GM12878 (cell line): ENCODE measurements around the gene FBXO5. TPM values are rescaled to one million over a fixed set of nuclear protein-coding genes. Genes with fewer than 3 reads are reported as not detected.

ENCODE experiments used
- ATAC-seq: fragments of 200-7000 bp; cut with Tn5 transposase; 3 replicates; pipeline ENCODE4 v1.9.1; 2020; ENCODE audit warnings: mild to moderate bottlenecking, moderate library complexity
- BruUV-seq: library from RNA; stranded (reverse); fragments of 400-500 nt; replicated peaks from 2 replicates; lab custom pipeline; 2021; lab: Mats Ljungman, UMichigan
- CTCF ChIA-PET: fragments of 300-600 bp; sonication (Branson Sonifier 250); formaldehyde crosslinking; extraction: SDS; loops from one replicate; lab custom pipeline; 2021; ENCODE audit warnings: inconsistent platforms; lab: Yijun Ruan, JAX
- POLR2A ChIA-PET: fragments of 350-600 bp; formaldehyde crosslinking; extraction: SDS; loops from one replicate; lab custom pipeline; 2021; ENCODE audit warnings: inconsistent platforms; lab: Charles Lee
- RAD21 ChIA-PET: fragments of 300-600 bp; sonication (Branson Sonifier 250); formaldehyde crosslinking; loops from one replicate; lab custom pipeline; 2023; ENCODE audit warnings: antibody characterized with exemption; ENCODE audit not compliant: unreplicated experiment; lab: Charles Lee
- SMC1A ChIA-PET: fragments of 300-600 bp; sonication (Branson Sonifier 250); formaldehyde crosslinking; loops from one replicate; lab custom pipeline; 2023; ENCODE audit not compliant: unreplicated experiment, uncharacterized antibody; lab: Charles Lee
- DNase-seq: peaks from one replicate; pipeline ENCODE4 v3.0.0-alpha.2; 2011; ENCODE audit warnings: low read depth, low spot score
- FAIRE-seq: peaks from 3 replicates; lab custom pipeline; 2011; peaks lifted over from hg19 to GRCh38; lab: Jason Lieb, UNC
- H2AFZ ChIP-seq: 2 replicates; pipeline ENCODE4 v1.6.0; 2011; ENCODE audit warnings: low read depth, low read length, control low read depth; ENCODE audit not compliant: control insufficient read depth
- H3K27ac ChIP-seq: 2 replicates; pipeline ENCODE4 v1.5.1; 2011; ENCODE audit warnings: control low read depth; ENCODE audit not compliant: control insufficient read depth, insufficient read depth
- H3K27me3 ChIP-seq, 2 experiments: replicated peaks in 1 of 2; 2 replicates each; pipeline versions ENCODE4 v1.6.0 to v1.6.1; 2011; ENCODE audit warnings: low read length in 1 of 2; ENCODE audit not compliant: control insufficient read depth in 2 of 2, insufficient read depth in 2 of 2
- H3K36me3 ChIP-seq, 2 experiments: 2 replicates each; pipeline ENCODE4 v1.5.1; 2011; ENCODE audit warnings: low read length in 1 of 2; ENCODE audit not compliant: control insufficient read depth in 2 of 2, insufficient read depth in 2 of 2
- H3K4me1 ChIP-seq: 2 replicates; pipeline ENCODE4 v1.6.1; 2011; ENCODE audit warnings: mild to moderate bottlenecking, low read length, moderate library complexity, mixed read lengths; ENCODE audit not compliant: control insufficient read depth, insufficient read depth
- H3K4me2 ChIP-seq: 2 replicates; pipeline ENCODE4 v1.6.0; 2011; ENCODE audit warnings: control low read depth; ENCODE audit not compliant: control insufficient read depth, insufficient read depth
- H3K4me3 ChIP-seq: fragments of 200-600 bp; sonication (generic); 2 replicates; pipeline ENCODE4 v1.5.1; 2016
- H3K79me2 ChIP-seq: 2 replicates; pipeline ENCODE4 v1.6.0; 2011; ENCODE audit warnings: low read length; ENCODE audit not compliant: control insufficient read depth, insufficient read depth
- H3K9ac ChIP-seq: 2 replicates; pipeline ENCODE4 v1.8.0; 2011; ENCODE audit warnings: low read length, control low read depth, mixed read lengths; ENCODE audit not compliant: control insufficient read depth, insufficient read depth
- H3K9me3 ChIP-seq: replicated peaks from 3 replicates; pipeline ENCODE4 v1.5.1; 2011; ENCODE audit warnings: mild to moderate bottlenecking, low read length; ENCODE audit not compliant: control insufficient read depth, insufficient read depth
- H4K20me1 ChIP-seq: 2 replicates; pipeline ENCODE4 v1.6.0; 2011; ENCODE audit not compliant: control insufficient read depth, insufficient read depth
- ATF7 ChIP-seq: fragments of 450-650 bp; IDR thresholded peaks from 2 replicates; pipeline ENCODE4 v1.6.1; 2016; ENCODE audit warnings: low read depth, mild to moderate bottlenecking
- FOXK2 ChIP-seq: fragments of 450-650 bp; IDR thresholded peaks from 2 replicates; pipeline ENCODE4 v1.6.1; 2017; ENCODE audit warnings: mild to moderate bottlenecking, moderate library complexity
- MTA2 ChIP-seq: fragments of 450-650 bp; IDR thresholded peaks from 2 replicates; pipeline ENCODE4 v1.6.1; 2016; ENCODE audit warnings: low read depth, mild to moderate bottlenecking, moderate library complexity
- PAX8 ChIP-seq: fragments of 450-650 bp; IDR thresholded peaks from 2 replicates; pipeline ENCODE4 v1.6.1; 2017; ENCODE audit warnings: mild to moderate bottlenecking, moderate library complexity
- RUNX3 ChIP-seq: IDR thresholded peaks from 2 replicates; pipeline ENCODE4 v1.6.1; 2012; ENCODE audit warnings: low read length, inconsistent platforms
- SMAD1 ChIP-seq: fragments of 450-650 bp; IDR thresholded peaks from 2 replicates; pipeline ENCODE4 v1.6.1; 2018; ENCODE audit warnings: mild to moderate bottlenecking, low read depth; ENCODE audit not compliant: partially characterized antibody
- SREBF1 ChIP-seq: IDR thresholded peaks from 2 replicates; pipeline ENCODE4 v1.6.1; 2012; ENCODE audit warnings: mild to moderate bottlenecking, low read length
- ZNF687 ChIP-seq: fragments of 450-650 bp; IDR thresholded peaks from 2 replicates; pipeline ENCODE4 v1.6.1; 2017; ENCODE audit warnings: mild to moderate bottlenecking, moderate library complexity
- ZSCAN29 ChIP-seq: fragments of 450-650 bp; IDR thresholded peaks from 2 replicates; pipeline ENCODE4 v1.6.1; 2017; ENCODE audit warnings: mild to moderate bottlenecking, moderate library complexity
- whole genome bisulfite sequencing: methylation state at CpG from one replicate; pipeline ENCODE4 v1.1.6; 2016; ENCODE audit warnings: low lambda C conversion rate; ENCODE audit not compliant: insufficient replicate concordance, insufficient coverage; ENCODE audit errors: missing lambda C conversion rate; 5-methylcytosine and 5-hydroxymethylcytosine counted together
- in situ Hi-C: fragments of 300-500 bp; cut with MboI; formaldehyde crosslinking; loops from 9 replicates; pipeline ENCODE4 v1.14.3; 2018; ENCODE audit warnings: mixed read lengths
- intact Hi-C: fragments of 100-400 bp; cut with micrococcal nuclease; formaldehyde crosslinking; loops from one replicate; pipeline ENCODE4 v1.14.2; 2022; ENCODE audit not compliant: unreplicated experiment
- polyA plus RNA-seq, 11 experiments: library from polyadenylated mRNA; depleted of rRNA in 4 of 11; unstranded in 6 of 11; stranded (reverse) in 5 of 11; fragments of >200 nt; fragmentation: Nextera tagmentation in 4 of 11; fragmentation: Illumina TruSeq in 1 of 11; extraction: Ambion mirVana in 4 of 11; extraction: Trizol in 1 of 11; gene quantifications; 1 replicate in 1 of 11; 2 replicates in 10 of 11; pipeline versions ENCODE4 v1.2.1 to v1.2.3, GENCODE V29; 2011 to 2016; ENCODE audit warnings: inconsistent platforms in 2 of 11, missing spikeins in 2 of 11, low read depth in 1 of 11
- total RNA-seq, 4 experiments: library from RNA; depleted of rRNA in 3 of 4; stranded (reverse); fragments of >200 nt in 3 of 4; fragmentation: Illumina TruSeq in 1 of 4; extraction: Trizol in 1 of 4; gene quantifications; 2 replicates each; pipeline versions ENCODE4 v1.2.1 to v1.2.3, GENCODE V29; 2013 to 2021
- TF ChIP-seq, protein P1 (sequence below): fragments of 450-650 bp; IDR thresholded peaks from 2 replicates; pipeline ENCODE4 v1.6.1; 2016; ENCODE audit warnings: mild to moderate bottlenecking

The FBXO5 gene
- total and polyA plus RNA-seq, 10 of the 15 experiments (the other 5 are each of a cell fraction or from before 2014, with no cell fraction given), result 13.6 to 62.2 (median 37.7) TPM

GRCh38 chr6:152976749-152977148, 6.1 kb downstream of the FBXO5 start (continued):
- TF ChIP-seq PAX8 (no peak), SMAD1 (no peak), ZNF687 (no peak), ZSCAN29 (no peak)

DNA sequence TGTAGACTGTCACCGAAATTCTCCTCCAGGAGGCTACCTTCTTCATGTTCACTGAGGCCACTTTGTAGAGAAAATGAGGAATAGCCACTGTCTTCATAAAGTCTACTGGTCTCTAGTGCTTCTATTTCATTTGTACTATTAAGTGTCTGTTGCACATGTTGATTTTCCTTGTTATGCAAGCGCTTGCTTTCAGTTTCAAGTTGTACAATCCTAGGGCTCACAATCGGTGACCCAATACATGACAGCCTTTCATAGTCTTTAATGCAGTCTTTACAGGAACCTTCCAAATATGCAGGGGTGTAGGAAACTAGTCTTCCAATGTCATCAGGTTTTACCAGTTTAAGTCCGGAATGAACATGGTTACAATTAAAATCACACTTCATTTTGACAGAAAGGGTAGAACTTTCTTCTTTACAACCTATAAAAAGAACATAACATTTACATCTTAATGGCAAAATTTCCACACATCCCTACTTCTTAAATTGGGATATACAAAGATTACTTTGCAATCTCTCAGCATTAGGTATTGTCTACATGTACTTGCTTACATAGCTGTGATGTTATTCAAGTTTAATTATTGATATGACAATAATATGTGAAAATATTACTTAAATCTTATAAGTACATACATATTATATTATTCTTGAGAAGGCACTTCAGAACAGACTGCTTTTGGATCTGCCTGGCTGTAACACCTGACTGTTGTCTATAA, 7.5 kb downstream of the FBXO5 start:
- no peak for DNase-seq
- H3K36me3 ChIP-seq, result peaks cover 0 to 33% of the 10 kb centered on the region in 2 experiments; a peak in 2 of 4 replicates
- peak; percentile 76 for ATAC-seq
- H3K9me3 ChIP-seq, result peaks cover 2% of the 10 kb centered on the region; the same call in 2 of the 3 replicates
- no peaks in the 10 kb centered on the region for H4K20me1 ChIP-seq
- H3K4me2 ChIP-seq, result peak overlapping the region; percentile 59
- H3K79me2 ChIP-seq, result peaks cover 80% of the 10 kb centered on the region
- POLR2A ChIA-PET, result interaction anchor here (1.5 kb wide), 1 partner anchor 23 kb away, joined by 5 read pairs; no protein-coding TSS in a partner anchor
- intact Hi-C loops (loop anchor here (10.0 kb wide), 1 partner anchor 671 kb away; no protein-coding TSS in a partner anchor), in situ Hi-C loops (loop anchor here (25.0 kb wide), 3 partner anchors 1262 to 1762 kb away; partner anchors contain the start of gene SCAF8)
- RAD21 ChIA-PET, result no interaction called here
- no peak for FAIRE-seq
- BruUV-seq, result no TSS peak
- H3K27ac ChIP-seq, result no peak overlapping the region
- peaks cover 4% of the 10 kb centered on the region; the same call in 1 of the 2 replicates for H3K4me1 ChIP-seq
- WGBS, result 62% methylated on average over 4 of the region's 4 CpGs
- no peaks in the 10 kb centered on the region for H3K27me3 ChIP-seq
- CTCF ChIA-PET, result interaction anchor here (2.6 kb wide), 1 partner anchor 21 kb away, joined by 11 read pairs; no protein-coding TSS in a partner anchor
- H2AFZ ChIP-seq, result no peak overlapping the region
- H3K4me3 ChIP-seq, result peak overlapping the region; percentile 25
- SMC1A ChIA-PET, result interaction anchor here (2.1 kb wide), 1 partner anchor 10 kb away, joined by 7 read pairs; no protein-coding TSS in a partner anchor
- no peak overlapping the region for H3K9ac ChIP-seq
- TF ChIP-seq RUNX3, result no peak
- TF ChIP-seq ATF7, result peak; percentile 97
- no peak for TF ChIP-seq MTA2
- TF ChIP-seq FOXK2, result peak; percentile 94
- TF ChIP-seq, protein P1, sequence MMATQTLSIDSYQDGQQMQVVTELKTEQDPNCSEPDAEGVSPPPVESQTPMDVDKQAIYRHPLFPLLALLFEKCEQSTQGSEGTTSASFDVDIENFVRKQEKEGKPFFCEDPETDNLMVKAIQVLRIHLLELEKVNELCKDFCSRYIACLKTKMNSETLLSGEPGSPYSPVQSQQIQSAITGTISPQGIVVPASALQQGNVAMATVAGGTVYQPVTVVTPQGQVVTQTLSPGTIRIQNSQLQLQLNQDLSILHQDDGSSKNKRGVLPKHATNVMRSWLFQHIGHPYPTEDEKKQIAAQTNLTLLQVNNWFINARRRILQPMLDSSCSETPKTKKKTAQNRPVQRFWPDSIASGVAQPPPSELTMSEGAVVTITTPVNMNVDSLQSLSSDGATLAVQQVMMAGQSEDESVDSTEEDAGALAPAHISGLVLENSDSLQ, result peak; percentile 31; the same call in 1 of the 2 replicates
- TF ChIP-seq ZNF687, result no peak
- peak; percentile 76 for TF ChIP-seq SREBF1
